Hematopoietic multipotent progenitor cell treated with erythropoietin and hydrocortisone succinate and interleukin-3 and kit ligand, for 8 days (in vitro differentiated cells): ENCODE data around the gene FBXO5.
"Not testable (repeated sequence)": the region's sequence is repeated elsewhere in the genome, so short reads cannot be mapped to it uniquely, and the experiment has no call there.

Experiments
- DNase-seq: peaks from one replicate; pipeline ENCODE4 v3.0.0-alpha.2; 2015

Gene FBXO5

GRCh38 chr6:152982904-152983636, at the start of gene FBXO5:
FBXO5 (minus strand) TSS chr6:152983041; CDS start chr6:152982959, 82 bp downstream.
- DNase-seq: peak; percentile 97

- DNase-seq: peak; percentile 51
Measured at GRCh38 chr6:153032255-153032882, 49.5 kb upstream of the FBXO5 start.

- no peak for DNase-seq
Measured at GRCh38 chr6:153031335-153031955, 48.6 kb upstream of the FBXO5 start.

GRCh38 chr6:153028963-153029362, 46.1 kb upstream of the FBXO5 start:
- no peak for DNase-seq

GRCh38 chr6:153028286-153028685, 45.4 kb upstream of the FBXO5 start:
- no peak for DNase-seq

- DNase-seq: no peak
Measured at GRCh38 chr6:153027480-153027879, 44.6 kb upstream of the FBXO5 start.

GRCh38 chr6:153024709-153025017, 41.8 kb upstream of the FBXO5 start:
- no peak for DNase-seq

GRCh38 chr6:153023977-153024708, 41.3 kb upstream of the FBXO5 start:
- peak; percentile 80 for DNase-seq

GRCh38 chr6:153018355-153018754, 35.5 kb upstream of the FBXO5 start:
- DNase-seq: no peak

GRCh38 chr6:153016846-153017245, 34.0 kb upstream of the FBXO5 start:
- no peak for DNase-seq

GRCh38 chr6:153015094-153015640, 32.3 kb upstream of the FBXO5 start:
- no peak for DNase-seq

- DNase-seq: no peak
Measured at GRCh38 chr6:153013438-153013837, 30.6 kb upstream of the FBXO5 start.

- DNase-seq: no peak
Measured at GRCh38 chr6:153012856-153013255, 30.0 kb upstream of the FBXO5 start.

- DNase-seq: no peak
Measured at GRCh38 chr6:153003366-153003690, 20.5 kb upstream of the FBXO5 start.

GRCh38 chr6:153002613-153003365, 19.9 kb upstream of the FBXO5 start, which contains the start of gene MTRF1L:
MTRF1L (minus strand) TSS chr6:153002709; CDS start chr6:153002685, 24 bp downstream.
- peak; percentile 97 for DNase-seq

GRCh38 chr6:153001767-153002612, 19.1 kb upstream of the FBXO5 start:
- DNase-seq: peak; percentile 39

GRCh38 chr6:153000790-153001189, 17.9 kb upstream of the FBXO5 start:
- DNase-seq: not testable (repeated sequence)

GRCh38 chr6:153000243-153000642, 17.4 kb upstream of the FBXO5 start:
- DNase-seq: no peak

- DNase-seq: not testable (repeated sequence)
Measured at GRCh38 chr6:152999538-152999937, 16.7 kb upstream of the FBXO5 start.

GRCh38 chr6:152993847-152994246, 11.0 kb upstream of the FBXO5 start:
- no peak for DNase-seq

- peak; percentile 38 for DNase-seq
Measured at GRCh38 chr6:152993431-152993830, 10.6 kb upstream of the FBXO5 start.

- DNase-seq: no peak
Measured at GRCh38 chr6:152986978-152987377, 4.1 kb upstream of the FBXO5 start.
